Mesenchymal stem cell (in vitro differentiated cells and primary cell): ENCODE measurements around the gene C9orf153.

ENCODE experiments used
- DNase-seq: peaks from one replicate; pipeline ENCODE4 v3.0.0-alpha.2; 2013
- H2AFZ ChIP-seq: one replicate; pipeline ENCODE4 v1.6.1; 2013; ENCODE audit warnings: low read depth, mild to moderate bottlenecking, control low read depth, inconsistent platforms, low read length, moderate library complexity
- H2AK5ac ChIP-seq: 2 replicates; pipeline ENCODE4 v1.6.1; 2013; ENCODE audit warnings: low read length, moderate library complexity, mild to moderate bottlenecking, inconsistent platforms; ENCODE audit not compliant: severe bottlenecking
- H2BK120ac ChIP-seq: one replicate; pipeline ENCODE4 v1.6.1; 2013; ENCODE audit warnings: low read depth, mild to moderate bottlenecking, inconsistent platforms, low read length, moderate library complexity
- H2BK12ac ChIP-seq, 2 experiments: one replicate each; pipeline ENCODE4 v1.6.1; 2013; ENCODE audit warnings: inconsistent platforms in 2 of 2, low read length in 2 of 2, mild to moderate bottlenecking in 2 of 2, moderate library complexity in 2 of 2, control low read depth in 1 of 2
- H2BK15ac ChIP-seq: one replicate; pipeline ENCODE4 v1.6.1; 2013; ENCODE audit warnings: mild to moderate bottlenecking, low read depth, inconsistent platforms; ENCODE audit not compliant: poor library complexity, severe bottlenecking
- H2BK5ac ChIP-seq: 2 replicates; pipeline ENCODE4 v1.6.1; 2013; ENCODE audit warnings: low read depth, mild to moderate bottlenecking, low read length, control low read depth, inconsistent platforms; ENCODE audit not compliant: poor library complexity, severe bottlenecking
- H3K14ac ChIP-seq, 2 experiments: one replicate each; pipeline ENCODE4 v1.6.1; 2013; ENCODE audit warnings: inconsistent platforms in 2 of 2, low read length in 2 of 2, control low read depth in 1 of 2, mild to moderate bottlenecking in 1 of 2, moderate library complexity in 1 of 2
- H3K18ac ChIP-seq, 2 experiments: one replicate each; pipeline ENCODE4 v1.6.1; 2013; ENCODE audit warnings: inconsistent platforms in 2 of 2, low read length in 2 of 2, control low read depth in 1 of 2, low read depth in 1 of 2, mild to moderate bottlenecking in 1 of 2
- H3K23ac ChIP-seq, 2 experiments: one replicate each; pipeline ENCODE4 v1.6.1; 2013; ENCODE audit warnings: inconsistent platforms in 2 of 2, low read length in 2 of 2, mild to moderate bottlenecking in 2 of 2, moderate library complexity in 2 of 2, control low read depth in 1 of 2
- H3K27ac ChIP-seq: 2 replicates; pipeline ENCODE4 v1.5.1; 2013; ENCODE audit warnings: mild to moderate bottlenecking, moderate library complexity, low read length, control low read depth, inconsistent platforms; ENCODE audit not compliant: poor library complexity, severe bottlenecking
- H3K27me3 ChIP-seq, 2 experiments: 2 replicates each; pipeline versions ENCODE4 v1.6.1 to v1.7.0; 2013; ENCODE audit warnings: low read length in 2 of 2, mild to moderate bottlenecking in 2 of 2, moderate library complexity in 2 of 2, control low read depth in 1 of 2, inconsistent platforms in 1 of 2; ENCODE audit not compliant: control insufficient read depth in 1 of 2, insufficient read depth in 1 of 2
- H3K36me3 ChIP-seq, 2 experiments: 2 replicates each; pipeline versions ENCODE4 v1.6.1 to v1.7.0; 2013; ENCODE audit warnings: low read length in 2 of 2, control low read depth in 1 of 2, inconsistent platforms in 1 of 2, low read depth in 1 of 2, mild to moderate bottlenecking in 1 of 2; ENCODE audit not compliant: insufficient read depth in 2 of 2, control insufficient read depth in 1 of 2
- H3K4ac ChIP-seq, 2 experiments: one replicate each; pipeline ENCODE4 v1.6.1; 2013; ENCODE audit warnings: inconsistent platforms in 2 of 2, low read length in 2 of 2, mild to moderate bottlenecking in 2 of 2, moderate library complexity in 2 of 2, control low read depth in 1 of 2, low read depth in 1 of 2
- H3K4me1 ChIP-seq: 2 replicates; pipeline ENCODE4 v1.6.1; 2013; ENCODE audit warnings: low read depth, low read length, control low read depth; ENCODE audit not compliant: control insufficient read depth, insufficient read depth
- H3K4me2 ChIP-seq: 2 replicates; pipeline ENCODE4 v1.6.1; 2013; ENCODE audit warnings: low read length, mild to moderate bottlenecking, inconsistent platforms; ENCODE audit not compliant: poor library complexity, severe bottlenecking
- H3K4me3 ChIP-seq, 2 experiments: 2 replicates each; pipeline versions ENCODE4 v1.5.1 to v1.7.0; 2013; ENCODE audit warnings: low read length in 2 of 2, mild to moderate bottlenecking in 2 of 2, control low read depth in 1 of 2, low read depth in 1 of 2; ENCODE audit not compliant: insufficient read depth in 1 of 2
- H3K79me1 ChIP-seq: replicated peaks from 2 replicates; pipeline ENCODE4 v1.6.1; 2013; ENCODE audit warnings: mild to moderate bottlenecking, control low read depth, low read length, inconsistent platforms; ENCODE audit not compliant: poor library complexity, severe bottlenecking
- H3K9ac ChIP-seq: 2 replicates; pipeline ENCODE4 v1.7.0; 2013; ENCODE audit warnings: mild to moderate bottlenecking, low read length, moderate library complexity
- H3K9me3 ChIP-seq: 2 replicates; pipeline ENCODE4 v1.7.0; 2013; ENCODE audit warnings: mild to moderate bottlenecking, low read length; ENCODE audit not compliant: control insufficient read depth
- H4K8ac ChIP-seq: one replicate; pipeline ENCODE4 v1.6.1; 2013; ENCODE audit warnings: inconsistent platforms, mild to moderate bottlenecking, low read length, moderate library complexity
- H4K91ac ChIP-seq: one replicate; pipeline ENCODE4 v1.6.1; 2013; ENCODE audit warnings: mild to moderate bottlenecking, low read length, inconsistent platforms
- WGBS: methylation state at CpG from one replicate; pipeline ENCODE4 v1.1.7; 2013; ENCODE audit warnings: mixed read lengths; 5-methylcytosine and 5-hydroxymethylcytosine counted together

Gene C9orf153

GRCh38 chr9:86274821-86275643, 15.6 kb upstream of the C9orf153 start:
- Histone ChIP-seq H3K27me3 (no peaks in the 10 kb centered on the region), H2BK15ac (no peak overlapping the region)
- 97% methylated on average over 5 of the region's 7 CpGs for WGBS

DNA sequence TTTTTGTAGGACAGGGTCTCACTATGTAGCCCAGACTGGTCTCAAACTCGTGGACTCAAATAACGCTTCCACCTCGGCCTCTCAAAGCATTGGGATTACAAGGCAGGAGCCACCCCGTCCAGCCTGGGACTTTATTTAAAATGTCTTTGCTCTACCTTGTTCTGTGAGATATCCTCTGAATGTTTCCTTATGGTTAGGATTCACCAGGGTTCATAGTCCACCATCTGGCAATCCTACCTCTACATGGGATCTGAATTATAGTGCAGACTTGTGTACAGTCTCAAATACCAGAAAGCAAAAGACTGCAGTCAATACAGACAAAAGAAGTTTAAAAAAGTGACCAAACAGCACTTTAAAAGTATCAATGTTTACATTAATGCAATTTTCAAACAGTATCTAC, 12.8 kb upstream of the C9orf153 start:
- no peak overlapping the region for H3K4me3 ChIP-seq
- H4K8ac ChIP-seq = no peak overlapping the region
- H2BK5ac ChIP-seq = no peak overlapping the region
- no peak overlapping the region for H2AK5ac ChIP-seq
- H3K4me1 ChIP-seq = peaks cover 2% of the 10 kb centered on the region
- no peak overlapping the region for H3K27ac ChIP-seq
- no peak overlapping the region for H3K23ac ChIP-seq
- H3K4ac ChIP-seq = no peak overlapping the region
- no peak overlapping the region for H3K14ac ChIP-seq
- H3K4me2 ChIP-seq = no peak overlapping the region
- H2BK120ac ChIP-seq = no peak overlapping the region
- H3K9ac ChIP-seq = no peak overlapping the region
- DNase-seq = no peak
- H3K27me3 ChIP-seq = no peaks in the 10 kb centered on the region
- H2BK15ac ChIP-seq = no peak overlapping the region
- WGBS = 94% methylated on average over 4 of the region's 4 CpGs
- H3K79me1 ChIP-seq = peaks cover 28% of the 10 kb centered on the region
- no peaks in the 10 kb centered on the region for H3K9me3 ChIP-seq
- H3K18ac ChIP-seq = no peak overlapping the region
- H2BK12ac ChIP-seq = no peak overlapping the region
- H4K91ac ChIP-seq = no peak overlapping the region
- peaks cover 0 to 38% of the 10 kb centered on the region in 2 experiments for H3K36me3 ChIP-seq
- H2AFZ ChIP-seq = no peak overlapping the region

More at GRCh38 chr9:86274821-86275643, 15.6 kb upstream of the C9orf153 start:
- Histone ChIP-seq H2BK120ac (no peak overlapping the region), H4K91ac (no peak overlapping the region), H2BK12ac (no peak overlapping the region), H3K9me3 (no peaks in the 10 kb centered on the region), H2AK5ac (no peak overlapping the region), H2BK5ac (no peak overlapping the region), H3K4ac (no peak overlapping the region), H3K18ac (no peak overlapping the region), H3K27ac (no peak overlapping the region), H2AFZ (no peak overlapping the region), H4K8ac (no peak overlapping the region), H3K9ac (no peak overlapping the region), H3K36me3 (peaks cover 0 to 44% of the 10 kb centered on the region in 2 experiments), H3K4me1 (peaks cover 3% of the 10 kb centered on the region), H3K4me3 (no peak overlapping the region), H3K79me1 (peaks cover 26% of the 10 kb centered on the region), H3K14ac (no peak overlapping the region), H3K4me2 (no peak overlapping the region), H3K23ac (no peak overlapping the region)
- DNase-seq = no peak

- Histone ChIP-seq H2AFZ (no peak overlapping the region), H3K23ac (no peak overlapping the region), H3K9me3 (no peaks in the 10 kb centered on the region), H2BK5ac (no peak overlapping the region), H2BK15ac (no peak overlapping the region), H3K27ac (no peak overlapping the region), H3K4me2 (no peak overlapping the region), H4K8ac (no peak overlapping the region), H2BK120ac (no peak overlapping the region), H3K79me1 (peaks cover 13% of the 10 kb centered on the region), H3K4me1 (no peaks in the 10 kb centered on the region), H3K27me3 (no peaks in the 10 kb centered on the region), H4K91ac (no peak overlapping the region), H3K4ac (no peak overlapping the region), H3K18ac (no peak overlapping the region), H3K14ac (no peak overlapping the region), H3K36me3 (peaks cover 23 to 36% of the 10 kb centered on the region in 2 experiments), H2BK12ac (no peak overlapping the region), H3K9ac (no peak overlapping the region), H3K4me3 (no peak overlapping the region), H2AK5ac (no peak overlapping the region)
- WGBS = 86% methylated on average over 6 of the region's 6 CpGs
- no peak for DNase-seq
These were observed 4.4 kb upstream of the C9orf153 start for GRCh38 chr9:86263876-86264275.

GRCh38 chr9:86262492-86262891, 3.0 kb upstream of the C9orf153 start:
- Histone ChIP-seq H3K79me1 (peaks cover 9% of the 10 kb centered on the region), H2BK15ac (no peak overlapping the region), H3K36me3 (peaks cover 23 to 31% of the 10 kb centered on the region in 2 experiments), H2BK5ac (no peak overlapping the region), H3K27ac (no peak overlapping the region), H3K4me1 (no peaks in the 10 kb centered on the region), H3K4me2 (no peak overlapping the region), H2AFZ (no peak overlapping the region), H2BK120ac (no peak overlapping the region), H3K18ac (no peak overlapping the region), H3K27me3 (no peaks in the 10 kb centered on the region), H3K9ac (no peak overlapping the region), H3K14ac (no peak overlapping the region), H3K4me3 (no peak overlapping the region), H2AK5ac (no peak overlapping the region), H4K8ac (no peak overlapping the region), H3K23ac (no peak overlapping the region), H2BK12ac (no peak overlapping the region), H3K9me3 (no peaks in the 10 kb centered on the region), H4K91ac (no peak overlapping the region), H3K4ac (no peak overlapping the region)
- no peak for DNase-seq
- 58% methylated on average over 3 of the region's 4 CpGs for WGBS
